Upper lobe of left lung (tissue), 6 donors: Measurements from ENCODE around the gene ARHGAP19. TPM values are rescaled to one million over a fixed set of nuclear protein-coding genes. Genes with fewer than 3 reads are reported as not detected.

Experiments used
- ATAC-seq, 2 donors: fragments of 200-7000 bp; cut with Tn5 transposase; one replicate each; pipeline ENCODE4 v1.9.1; 2022; ENCODE audit warnings: mild to moderate bottlenecking in 2 of 2, moderate library complexity in 2 of 2; ENCODE audit not compliant: low FRiP score in 2 of 2
- DNase-seq, 2 donors: peaks; one replicate each; pipeline ENCODE4 v3.0.0-alpha.2; 2019 to 2020
- H3K27ac ChIP-seq, 4 donors: fragments of 200-600 bp; sonication (generic); one replicate each; pipeline ENCODE4 v1.5.1; 2016 to 2019
- H3K27me3 ChIP-seq, 4 donors: fragments of 200-600 bp; sonication (generic); one replicate each; pipeline ENCODE4 v1.5.1; 2017 to 2019
- H3K36me3 ChIP-seq, 4 donors: fragments of 200-600 bp; sonication (generic); one replicate each; pipeline ENCODE4 v1.5.1; 2016 to 2019
- H3K4me1 ChIP-seq, 4 donors: fragments of 200-600 bp; sonication (generic); one replicate each; pipeline ENCODE4 v1.5.1; 2018 to 2019
- H3K4me3 ChIP-seq, 4 donors: fragments of 200-600 bp; sonication (generic); one replicate each; pipeline ENCODE4 v1.5.1; 2017 to 2019; ENCODE audit warnings: mild to moderate bottlenecking in 2 of 4, moderate library complexity in 1 of 4
- H3K9me3 ChIP-seq, 4 donors: fragments of 200-600 bp; sonication (generic); one replicate each; pipeline ENCODE4 v1.5.1; 2018 to 2019
- EP300 ChIP-seq, 4 donors: sonication (generic); formaldehyde crosslinking; IDR thresholded peaks; one replicate each; pipeline ENCODE4 v1.5.1; 2017; ENCODE audit warnings: antibody characterized with exemption in 4 of 4, control low read depth in 2 of 4
- POLR2A ChIP-seq, 4 donors: fragments of 450-650 bp; IDR thresholded peaks; one replicate each; pipeline ENCODE4 v1.5.1; 2016 to 2017; ENCODE audit warnings: antibody characterized with exemption in 4 of 4, mild to moderate bottlenecking in 2 of 4
- POLR2AphosphoS5 ChIP-seq, 2 donors: sonication (generic); formaldehyde crosslinking; IDR thresholded peaks; one replicate each; pipeline ENCODE4 v1.5.1; 2017; ENCODE audit warnings: antibody characterized with exemption in 2 of 2
- WGBS, 2 donors: methylation state at CpG; one replicate each; pipeline ENCODE4 v1.1.5; 2017 to 2018; 5-methylcytosine and 5-hydroxymethylcytosine counted together
- total RNA-seq, 6 donors: library from RNA; depleted of rRNA in 4 of 6; stranded (reverse); fragments of >200 nt in 4 of 6; gene quantifications; one replicate each; pipeline versions ENCODE4 v1.1.0 to v1.2.1, GENCODE V29; 2016 to 2021
- TF ChIP-seq, protein P1 (sequence below), 6 experiments: fragments of 450-650 bp in 4 of 6; fragments of 200-600 bp in 2 of 6; sonication (generic) in 2 of 6; IDR thresholded peaks; one replicate each; pipeline ENCODE4 v1.5.1; 2016 to 2019; ENCODE audit warnings: antibody characterized with exemption in 6 of 6
- donor health status: DM: no; HTN: no; CAD: no; lungs with moderate emphysema.
- donor health status: DM: no; HTN: yes; CAD: no; lungs with severe emphysema.

The ARHGAP19 gene
- total RNA-seq, 6 donors from 2014 or later = 3.8 to 19.9 (median 10.9) TPM

DNA sequence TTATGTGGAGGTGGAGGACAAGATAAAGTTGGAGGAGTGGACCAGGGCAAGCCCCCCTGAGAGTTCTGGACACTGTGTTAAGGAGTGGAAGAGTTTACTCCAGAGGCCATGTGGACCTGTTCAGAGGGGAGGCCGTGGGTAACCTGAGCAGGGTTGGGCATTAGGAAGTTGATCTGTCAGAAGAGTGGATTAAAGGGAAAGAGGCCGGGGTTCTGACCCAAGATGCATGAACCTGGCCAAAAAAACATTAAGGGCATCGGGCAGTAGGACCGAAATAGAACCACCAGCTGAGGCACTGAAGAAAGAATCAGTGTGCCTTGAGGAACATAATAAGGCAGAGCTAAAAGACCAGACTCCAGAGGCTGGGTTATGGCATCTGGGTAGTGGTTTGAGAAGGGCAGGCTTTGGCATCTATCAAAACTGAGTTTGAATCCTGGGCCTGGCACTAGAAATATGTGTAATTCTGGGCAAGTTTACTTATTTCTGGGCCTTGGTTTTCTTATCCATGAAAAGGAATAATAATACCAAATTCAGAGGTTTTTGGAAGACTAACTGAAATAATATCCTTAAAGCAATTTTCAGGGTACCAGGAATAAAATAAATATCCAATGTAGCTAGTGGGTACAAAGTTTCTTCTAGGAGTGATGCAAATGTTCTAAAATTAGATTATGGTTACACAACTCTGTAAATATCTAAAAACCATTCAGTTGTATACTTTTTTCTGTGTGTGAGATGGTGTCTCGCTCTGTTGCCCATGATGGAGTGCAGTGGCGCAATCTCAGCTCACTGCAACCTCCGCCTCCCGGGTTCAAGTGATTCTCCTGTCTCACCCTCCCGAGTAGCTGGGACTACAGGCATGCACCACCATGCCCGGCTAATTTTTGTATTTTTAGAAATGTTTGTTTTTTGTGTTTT is 15.7 kb upstream of the ARHGAP19 start:
- no peaks in the 10 kb centered on the region for H3K36me3 ChIP-seq
- 64 to 68% methylated on average over 10 of the region's 10 CpGs for WGBS, 2 donors
- ATAC-seq = no peak

DNA sequence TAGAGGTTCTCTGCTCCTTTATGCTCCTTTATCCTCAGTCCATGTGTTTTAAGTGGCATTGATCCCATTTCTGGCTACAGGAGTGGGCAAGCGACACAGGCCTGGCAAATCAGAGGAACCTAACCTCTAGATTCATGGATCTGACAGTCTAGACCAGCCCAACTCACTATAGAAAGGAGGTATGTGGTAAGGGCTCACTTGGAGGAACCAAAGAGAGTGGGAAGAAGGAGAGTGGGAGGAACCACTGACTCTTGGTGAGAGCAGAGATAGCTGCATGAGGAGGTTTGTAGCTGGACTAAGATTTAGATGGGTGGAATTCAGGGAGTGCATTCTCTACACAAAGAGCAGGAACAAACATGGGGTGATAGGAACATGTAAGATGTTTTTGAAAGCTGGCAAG is 15.0 kb upstream of the ARHGAP19 start:
- 67 to 86% methylated on average over 1 of the region's 1 CpG for WGBS, 2 donors
- Histone ChIP-seq H3K36me3 (no peaks in the 10 kb centered on the region), H3K9me3 (no peaks in the 10 kb centered on the region), H3K27ac (no peak overlapping the region), H3K27me3 (no peaks in the 10 kb centered on the region), H3K4me3 (no peak overlapping the region), H3K4me1 (no peaks in the 10 kb centered on the region)
- DNase-seq (no peak), ATAC-seq (no peak)
- TF ChIP-seq POLR2AphosphoS5 (IDR thresholded peaks at IDR 0.05) (no peak), EP300 (IDR thresholded peaks at IDR 0.05) (no peak), POLR2A (IDR thresholded peaks at IDR 0.05) (no peak)
- TF ChIP-seq, protein P1, sequence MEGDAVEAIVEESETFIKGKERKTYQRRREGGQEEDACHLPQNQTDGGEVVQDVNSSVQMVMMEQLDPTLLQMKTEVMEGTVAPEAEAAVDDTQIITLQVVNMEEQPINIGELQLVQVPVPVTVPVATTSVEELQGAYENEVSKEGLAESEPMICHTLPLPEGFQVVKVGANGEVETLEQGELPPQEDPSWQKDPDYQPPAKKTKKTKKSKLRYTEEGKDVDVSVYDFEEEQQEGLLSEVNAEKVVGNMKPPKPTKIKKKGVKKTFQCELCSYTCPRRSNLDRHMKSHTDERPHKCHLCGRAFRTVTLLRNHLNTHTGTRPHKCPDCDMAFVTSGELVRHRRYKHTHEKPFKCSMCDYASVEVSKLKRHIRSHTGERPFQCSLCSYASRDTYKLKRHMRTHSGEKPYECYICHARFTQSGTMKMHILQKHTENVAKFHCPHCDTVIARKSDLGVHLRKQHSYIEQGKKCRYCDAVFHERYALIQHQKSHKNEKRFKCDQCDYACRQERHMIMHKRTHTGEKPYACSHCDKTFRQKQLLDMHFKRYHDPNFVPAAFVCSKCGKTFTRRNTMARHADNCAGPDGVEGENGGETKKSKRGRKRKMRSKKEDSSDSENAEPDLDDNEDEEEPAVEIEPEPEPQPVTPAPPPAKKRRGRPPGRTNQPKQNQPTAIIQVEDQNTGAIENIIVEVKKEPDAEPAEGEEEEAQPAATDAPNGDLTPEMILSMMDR (IDR thresholded peaks at IDR 0.05) = no peak

More for the DNA sequence above, 15.7 kb upstream of the ARHGAP19 start:
- Histone ChIP-seq H3K27ac (no peak overlapping the region), H3K4me3 (no peak overlapping the region), H3K27me3 (no peaks in the 10 kb centered on the region), H3K4me1 (no peaks in the 10 kb centered on the region), H3K9me3 (no peaks in the 10 kb centered on the region)
- TF ChIP-seq, protein P1 (IDR thresholded peaks at IDR 0.05) = no peak
- TF ChIP-seq EP300 (IDR thresholded peaks at IDR 0.05) = no peak
- DNase-seq = no peak

DNA sequence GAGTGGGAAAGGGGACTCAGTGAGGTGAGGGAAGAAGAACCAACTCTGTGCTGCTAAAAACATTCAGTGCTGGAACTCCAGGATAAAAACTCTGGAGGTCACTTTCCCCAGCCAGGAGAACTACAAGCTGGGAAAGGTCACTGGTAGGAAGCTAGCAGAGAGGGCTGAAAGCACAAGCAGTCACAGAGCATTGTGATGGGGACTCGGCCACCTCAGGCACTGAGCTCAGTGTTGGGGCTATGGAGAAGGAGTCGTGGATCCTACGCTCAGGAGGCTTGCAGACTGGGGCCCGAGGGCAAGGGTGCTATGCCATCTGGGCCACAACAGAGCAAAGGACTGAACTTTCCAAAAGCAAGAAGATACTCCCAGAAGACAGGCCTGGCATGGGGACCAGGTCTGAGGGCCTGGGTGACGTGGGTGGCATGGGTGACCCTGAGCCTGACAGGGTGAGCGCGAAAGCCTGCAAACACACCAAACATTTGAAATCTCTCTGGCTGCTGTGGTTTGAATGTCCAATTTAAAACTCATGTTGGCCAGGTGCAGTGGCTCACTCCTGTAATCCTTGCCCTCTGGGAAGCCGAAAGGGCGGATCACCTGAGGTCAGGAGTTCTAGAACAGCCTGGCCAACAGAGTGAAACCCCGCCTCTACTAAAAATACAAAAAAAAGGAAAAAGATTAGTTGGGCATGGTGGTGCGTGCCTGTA is 9.8 kb upstream of the ARHGAP19 start:
- Histone ChIP-seq H3K27ac (no peak overlapping the region), H3K27me3 (no peaks in the 10 kb centered on the region), H3K4me1 (peaks cover 0 to 6% (median 0%) of the 10 kb centered on the region in 4 donors), H3K36me3 (no peaks in the 10 kb centered on the region), H3K4me3 (no peak overlapping the region), H3K9me3 (no peaks in the 10 kb centered on the region)
- 93 to 96% methylated on average over 11 of the region's 11 CpGs for WGBS, 2 donors
- DNase-seq (no peak), ATAC-seq (no peak)
- no peak for TF ChIP-seq POLR2A (IDR thresholded peaks at IDR 0.05)
- TF ChIP-seq, protein P1 (IDR thresholded peaks at IDR 0.05) = no peak
- no peak for TF ChIP-seq POLR2AphosphoS5 (IDR thresholded peaks at IDR 0.05)
- no peak for TF ChIP-seq EP300 (IDR thresholded peaks at IDR 0.05)

DNA sequence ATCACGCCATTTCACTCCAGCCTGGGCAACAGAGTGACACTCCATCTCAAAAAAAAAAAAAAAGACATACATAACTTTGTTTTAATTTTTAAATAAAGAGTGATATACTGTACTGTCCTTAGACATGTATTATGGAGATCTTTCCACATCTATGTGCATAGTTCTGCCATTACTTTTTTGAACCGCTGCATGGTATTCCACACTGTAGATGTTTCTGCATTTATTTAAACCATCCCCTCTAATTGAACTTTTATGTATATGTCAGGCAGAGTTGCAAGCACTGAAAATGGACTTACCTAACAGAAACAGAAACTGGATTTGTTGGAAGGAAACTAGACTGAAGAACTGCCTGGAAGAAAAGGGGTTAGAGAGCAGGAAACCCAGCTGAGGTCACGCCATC is 8.5 kb upstream of the ARHGAP19 start:
- Histone ChIP-seq H3K4me1 (peaks cover 0 to 6% (median 0%) of the 10 kb centered on the region in 4 donors), H3K27me3 (no peaks in the 10 kb centered on the region), H3K4me3 (no peak overlapping the region), H3K27ac (no peak overlapping the region), H3K9me3 (no peaks in the 10 kb centered on the region), H3K36me3 (no peaks in the 10 kb centered on the region)
- DNase-seq = no peak
- no peak for TF ChIP-seq EP300 (IDR thresholded peaks at IDR 0.05)
- TF ChIP-seq, protein P1 (IDR thresholded peaks at IDR 0.05) = no peak
- TF ChIP-seq POLR2A (IDR thresholded peaks at IDR 0.05) = no peak
- TF ChIP-seq POLR2AphosphoS5 (IDR thresholded peaks at IDR 0.05) = no peak
- WGBS, 2 donors = 85 to 88% methylated on average over 3 of the region's 3 CpGs
- ATAC-seq = no peak
